Measurements from ENCODE around the gene FTL. TPM values are rescaled to one million over a fixed set of nuclear protein-coding genes. Genes with fewer than 3 reads are reported as not detected.

FTL gene
- total and polyA plus RNA-seq, 8 donors, result 394 to 1,473 (median 841) TPM

- intact Hi-C loops (cut with DNase I), result no loop called here
- FAIRE-seq (no peak), DNase-seq (peak in 1 of 6 donors; percentile 25), ATAC-seq (no peak)
- H3K4me1 ChIP-seq, result peaks cover 5 to 15% (median 6%) of the 10 kb centered on the region in 3 donors
- no peaks in the 10 kb centered on the region for H3K9me3 ChIP-seq
- no peaks in the 10 kb centered on the region for H3K27me3 ChIP-seq
- no peak for TF ChIP-seq CTCF (IDR thresholded peaks at IDR 0.05)
- no peak overlapping the region for H3K27ac ChIP-seq
- H3K36me3 ChIP-seq, result no peaks in the 10 kb centered on the region
- 86% methylated on average over 22 of the region's 22 CpGs for WGBS, 2 donors
- H3K4me3 ChIP-seq, result no peak overlapping the region
These were observed 26.0 kb downstream of the FTL start for GRCh38 chr19:48991011-48991609.

GRCh38 chr19:48991873-48992580 lies 26.9 kb downstream of the FTL start:
- H3K27ac ChIP-seq, result peak overlapping the region in 2 of 4 donors; percentile 92 to 93
- intact Hi-C loops (cut with DNase I), result no loop called here
- no peak for FAIRE-seq

GRCh38 chr19:48992581-48993174 lies 27.6 kb downstream of the FTL start:
- FAIRE-seq, result no peak
- DNase-seq, result peak in 4 of 6 donors; percentile 28 to 72 (median 56)
- no peak for TF ChIP-seq CTCF (IDR thresholded peaks at IDR 0.05)
- peak; percentile 1 to 8 (median 2) for ATAC-seq
- H3K36me3 ChIP-seq, result no peaks in the 10 kb centered on the region
- H3K4me1 ChIP-seq, result peaks cover 5 to 15% (median 6%) of the 10 kb centered on the region in 3 donors
- H3K9me3 ChIP-seq, result no peaks in the 10 kb centered on the region
- WGBS, 2 donors, result 0% methylated on average over 20 of the region's 20 CpGs
- H3K27ac ChIP-seq, result peak overlapping the region; percentile 62 to 93 (median 85)
- intact Hi-C loops (cut with DNase I), result no loop called here
- no peaks in the 10 kb centered on the region for H3K27me3 ChIP-seq
- H3K4me3 ChIP-seq, result peak overlapping the region; percentile 53 to 80 (median 66)

More at GRCh38 chr19:48991873-48992580, 26.9 kb downstream of the FTL start:
- TF ChIP-seq CTCF (IDR thresholded peaks at IDR 0.05), result no peak
- ATAC-seq, result peak in 3 of 4 donors; percentile 21 to 40 (median 35)
- Histone ChIP-seq H3K9me3 (no peaks in the 10 kb centered on the region), H3K27me3 (no peaks in the 10 kb centered on the region), H3K4me3 (peak overlapping the region; percentile 53 to 80 (median 66)), H3K4me1 (peaks cover 5 to 15% (median 6%) of the 10 kb centered on the region in 3 donors), H3K36me3 (no peaks in the 10 kb centered on the region)
- DNase-seq, result peak in 2 of 6 donors; percentile 47 to 60
- 17 to 19% methylated on average over 8 of the region's 8 CpGs for WGBS, 2 donors

GRCh38 chr19:48993175-48994034 lies 28.3 kb downstream of the FTL start, which contains the start of the genes GYS1 and RUVBL2:
GYS1 (minus strand) TSS chr19:48993309; CDS start chr19:48993112, 197 bp downstream.
RUVBL2 (plus strand) TSS chr19:48993887; CDS start chr19:48993912, 25 bp downstream.
- intact Hi-C loops (cut with DNase I), result no loop called here
- FAIRE-seq, result peak; percentile 96
- 0% methylated on average over 56 of the region's 56 CpGs for WGBS, 2 donors

More at GRCh38 chr19:48993175-48994034, 28.3 kb downstream of the FTL start, which contains the start of the genes GYS1 and RUVBL2:
- H3K27ac ChIP-seq, result peak within 1 kb of the TSS; percentile 62 to 93 (median 85)
- peak; percentile 99 to 100 (median 99) for DNase-seq
- H3K27me3 ChIP-seq, result no peaks in the 10 kb centered on the region
- H3K4me3 ChIP-seq, result peak within 1 kb of the TSS; percentile 53 to 80 (median 66)
- H3K36me3 ChIP-seq, result no peaks in the 10 kb centered on the region
- peak; percentile 93 to 99 (median 98) for TF ChIP-seq CTCF (IDR thresholded peaks at IDR 0.05)
- ATAC-seq, result peak; percentile 91 to 96 (median 95)
- H3K4me1 ChIP-seq, result peaks cover 5 to 15% (median 6%) of the 10 kb centered on the region in 3 donors
- no peaks in the 10 kb centered on the region for H3K9me3 ChIP-seq
